CD1c-positive myeloid dendritic cell (primary cell): ENCODE results near the gene KCTD4.
"Not testable (repeated sequence)": the region's sequence is repeated elsewhere in the genome, so short reads cannot be mapped to it uniquely, and the experiment has no call there.

ENCODE experiments used
- DNase-seq: peaks from one replicate; pipeline ENCODE4 v3.0.0-alpha.2; 2016; ENCODE audit errors: extremely low spot score

Gene KCTD4

DNA sequence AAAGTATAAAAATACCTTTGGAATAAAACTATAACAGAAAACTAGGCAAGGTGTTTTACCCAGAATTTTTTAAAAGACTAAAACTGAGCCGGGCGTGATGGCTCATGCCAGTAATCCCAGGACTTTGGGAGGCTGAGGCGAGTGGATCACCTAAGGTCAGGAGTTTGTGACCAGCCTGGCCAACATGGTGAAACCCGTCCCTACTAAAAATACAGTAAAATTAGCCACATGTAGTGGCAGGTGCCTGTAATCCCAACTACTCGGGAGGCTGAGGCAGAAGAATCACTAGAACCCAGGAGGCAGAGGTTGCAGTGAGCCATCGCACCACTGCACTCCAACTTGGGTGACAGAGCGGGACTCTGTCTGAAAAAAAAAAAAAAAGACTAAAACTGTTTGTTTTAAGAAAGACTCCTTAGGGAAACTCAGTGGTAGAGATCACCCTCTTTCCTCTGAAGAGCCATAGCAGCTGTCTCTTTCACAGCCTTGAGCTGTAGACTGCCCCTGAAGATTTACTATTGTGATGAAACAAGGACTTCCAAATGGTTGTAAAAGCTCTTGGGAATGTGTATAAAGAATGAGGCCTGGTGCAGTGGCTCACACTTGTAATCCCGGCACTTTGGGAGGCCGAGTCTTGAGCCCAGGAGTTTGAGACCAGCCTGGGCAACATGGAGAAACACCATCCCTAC lies 14.7 kb upstream of the KCTD4 start:
- DNase-seq = no peak

DNA sequence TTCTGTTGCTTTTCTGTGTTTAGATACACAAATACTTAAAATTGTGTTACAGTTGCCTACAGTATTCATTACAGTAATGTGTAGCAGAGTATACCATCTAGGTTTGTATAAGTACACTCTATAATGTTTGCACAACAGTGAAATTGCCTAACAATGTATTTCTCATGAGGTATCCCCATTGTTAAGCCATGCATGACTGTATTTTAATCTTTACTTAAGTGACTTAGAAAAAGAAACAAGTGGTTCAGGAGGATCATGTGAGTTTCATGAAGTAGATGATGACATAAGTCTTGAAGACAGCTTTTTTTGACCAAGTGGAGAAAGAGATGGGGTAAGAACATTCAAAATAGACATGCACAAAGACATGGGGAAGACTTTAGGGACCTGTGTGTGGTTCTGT lies 8.4 kb upstream of the KCTD4 start:
- DNase-seq = no peak

DNA sequence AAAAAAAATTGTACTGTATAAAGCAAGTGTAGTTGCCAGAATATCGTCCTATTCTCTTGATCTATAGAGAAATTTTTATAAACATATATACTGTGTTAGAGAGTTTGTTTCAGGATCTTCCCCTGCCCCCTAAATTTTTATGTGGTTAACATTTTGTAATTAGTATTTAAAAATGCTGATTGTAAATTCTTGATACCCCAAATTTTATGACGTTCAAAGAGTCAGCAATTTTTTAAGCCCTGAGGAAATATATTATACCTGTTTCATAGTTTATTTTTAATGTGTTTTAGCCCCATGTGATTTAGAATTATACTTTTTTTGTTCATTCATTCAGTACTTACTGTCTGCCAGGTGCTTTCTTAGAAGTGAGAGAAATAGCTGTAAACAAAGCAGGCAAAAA lies 7.3 kb upstream of the KCTD4 start:
- DNase-seq = no peak

DNA sequence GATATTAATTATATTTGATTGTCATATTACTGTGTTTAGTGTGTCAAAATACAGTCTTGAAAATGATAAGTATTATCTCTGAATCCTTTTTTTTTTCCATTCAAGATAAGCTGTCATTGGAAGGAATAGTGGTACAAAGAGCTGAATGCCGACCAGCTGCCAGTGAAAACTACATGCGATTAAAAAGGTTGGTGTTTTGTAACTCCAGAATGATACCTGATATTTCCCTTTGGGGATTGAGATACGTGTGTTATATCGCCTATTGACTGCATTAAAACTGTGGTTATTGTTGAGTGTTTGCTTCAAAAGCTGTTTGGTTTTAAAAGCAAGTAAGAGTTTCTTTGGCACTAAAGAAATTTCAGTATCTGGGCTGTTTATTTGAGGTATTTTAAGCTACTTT lies 6.5 kb upstream of the KCTD4 start:
- DNase-seq = no peak

DNA sequence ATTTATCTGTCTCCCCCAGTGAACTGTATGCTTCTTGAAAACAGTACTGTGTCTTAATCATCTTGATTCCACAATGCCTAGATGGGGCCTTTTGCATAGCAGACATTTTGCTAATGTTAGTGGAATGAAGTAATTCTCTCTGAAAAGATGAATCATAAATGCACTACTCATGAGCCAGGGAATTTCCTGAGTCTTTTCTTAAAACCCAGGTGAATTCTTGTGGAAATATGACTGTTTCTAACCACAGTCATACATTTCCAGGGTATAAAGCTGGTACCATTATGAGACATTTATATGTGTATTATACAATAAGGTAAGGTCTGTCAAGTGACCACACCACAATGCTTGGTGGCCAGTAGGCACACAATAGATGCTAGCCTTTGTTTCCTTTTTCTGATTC lies 5.5 kb upstream of the KCTD4 start:
- peak; percentile 10 for DNase-seq

DNA sequence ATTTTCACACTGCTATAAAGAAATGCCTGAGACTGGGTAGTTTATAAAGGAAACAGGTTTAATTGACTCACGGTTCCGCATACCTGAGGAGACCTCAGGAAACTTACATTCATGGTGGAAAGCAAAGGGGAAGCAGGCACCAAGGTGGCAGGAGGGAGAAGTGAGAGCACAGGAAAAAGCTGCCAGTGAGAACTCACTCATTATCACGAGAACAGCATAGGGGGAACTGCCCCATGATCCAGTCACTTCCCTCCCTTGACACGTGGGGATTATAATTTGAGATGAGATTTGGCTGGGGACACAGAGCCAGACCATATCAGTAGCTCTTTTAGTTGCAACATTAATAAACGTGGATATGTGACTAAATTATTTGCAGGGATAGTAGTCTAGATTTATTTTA lies 4.3 kb upstream of the KCTD4 start:
- peak; percentile 42 for DNase-seq

DNA sequence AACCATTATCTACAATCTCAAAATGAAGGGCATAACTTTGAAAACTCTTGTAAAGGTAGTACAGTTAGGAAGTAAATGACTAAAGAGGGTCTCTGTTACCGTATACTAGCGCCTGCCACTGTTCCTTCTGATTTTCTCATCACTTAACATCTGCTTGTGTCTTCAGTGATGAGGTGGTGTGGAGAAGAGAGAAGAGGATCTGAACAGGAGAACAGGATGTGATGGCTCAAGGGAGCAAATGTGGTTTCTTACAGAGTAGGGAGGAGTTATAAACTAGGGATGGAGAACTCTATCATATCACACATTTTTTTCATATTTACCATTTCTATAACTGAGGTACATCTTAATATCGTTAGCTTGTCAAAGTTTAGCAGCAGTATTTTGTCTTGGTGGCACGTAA lies 1.1 kb downstream of the KCTD4 start:
- DNase-seq = no peak

DNA sequence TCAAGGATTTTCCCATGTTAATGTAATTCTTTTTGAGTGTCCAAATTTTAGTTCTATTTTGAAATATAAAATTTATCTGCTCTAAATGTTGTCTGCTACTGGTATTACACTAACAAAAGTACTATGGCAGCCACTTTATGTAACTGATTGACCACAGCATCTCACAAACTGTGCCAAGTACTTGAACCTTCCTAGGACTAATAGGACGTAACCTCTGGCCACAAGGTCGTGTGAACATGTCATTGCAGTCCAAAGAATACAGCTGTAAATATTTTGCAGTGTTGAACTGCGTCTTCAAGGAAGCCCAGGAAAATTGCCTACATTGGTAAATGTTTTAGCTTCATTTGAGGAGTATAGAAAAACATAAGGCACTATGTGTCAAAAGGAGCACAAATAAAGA lies 1.9 kb downstream of the KCTD4 start:
- no peak for DNase-seq

DNA sequence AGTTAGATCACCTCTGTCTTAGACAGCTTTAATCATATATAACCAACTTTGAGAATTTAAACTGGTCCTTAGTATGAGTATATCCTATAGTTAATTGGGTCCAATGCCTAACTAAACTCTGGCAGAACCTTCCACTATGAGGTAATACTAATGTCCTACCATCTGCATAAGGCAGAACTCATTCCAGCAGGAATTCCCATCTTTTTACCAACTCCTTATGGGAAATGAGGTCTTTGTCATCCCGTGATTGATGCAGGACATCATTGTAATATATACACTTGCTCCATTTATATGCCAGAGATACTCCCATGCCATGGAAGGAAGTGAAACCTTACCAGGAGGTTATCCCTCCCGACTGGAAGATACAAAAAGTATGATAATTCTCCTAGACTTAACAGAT lies 2.8 kb downstream of the KCTD4 start:
- DNase-seq = no peak

DNA sequence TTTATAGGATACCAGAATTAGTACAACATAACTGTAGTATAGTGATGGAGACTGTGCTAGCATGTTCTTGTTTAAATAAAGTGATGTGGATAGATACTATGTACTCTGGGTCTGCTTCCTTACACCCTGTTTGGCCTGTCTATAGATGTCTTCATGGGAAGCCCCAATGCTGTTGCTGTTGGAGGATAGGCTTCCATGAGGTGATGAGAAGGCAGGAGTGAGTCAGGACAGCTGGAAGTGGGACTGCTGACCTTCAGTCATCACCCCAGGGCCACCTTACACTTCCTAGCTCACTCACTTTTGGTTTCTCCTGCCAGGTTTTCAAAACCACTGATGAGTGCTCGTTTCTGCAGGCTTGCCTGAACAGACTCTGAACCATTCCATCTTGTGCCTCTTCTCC lies 4.2 kb downstream of the KCTD4 start:
- no peak for DNase-seq

DNA sequence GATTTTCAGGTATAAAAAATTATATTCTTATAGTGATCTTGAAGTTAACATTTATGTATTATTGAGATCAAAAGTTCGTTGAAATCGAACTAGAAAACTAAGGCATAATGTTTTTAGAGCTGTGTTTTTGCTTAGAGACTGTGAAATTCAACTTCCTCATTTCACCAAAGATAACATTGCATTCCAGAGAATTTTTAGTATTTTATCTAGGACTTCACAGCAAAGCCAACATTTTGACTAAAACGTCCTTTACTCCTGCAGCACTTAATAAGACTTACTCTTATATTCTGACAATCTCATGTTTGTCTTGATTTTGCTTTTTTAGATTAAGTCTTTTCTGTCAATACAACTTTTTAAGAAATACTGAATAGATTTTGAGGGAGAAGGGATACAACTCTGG lies 4.7 kb downstream of the KCTD4 start:
- peak; percentile 42 for DNase-seq

DNA sequence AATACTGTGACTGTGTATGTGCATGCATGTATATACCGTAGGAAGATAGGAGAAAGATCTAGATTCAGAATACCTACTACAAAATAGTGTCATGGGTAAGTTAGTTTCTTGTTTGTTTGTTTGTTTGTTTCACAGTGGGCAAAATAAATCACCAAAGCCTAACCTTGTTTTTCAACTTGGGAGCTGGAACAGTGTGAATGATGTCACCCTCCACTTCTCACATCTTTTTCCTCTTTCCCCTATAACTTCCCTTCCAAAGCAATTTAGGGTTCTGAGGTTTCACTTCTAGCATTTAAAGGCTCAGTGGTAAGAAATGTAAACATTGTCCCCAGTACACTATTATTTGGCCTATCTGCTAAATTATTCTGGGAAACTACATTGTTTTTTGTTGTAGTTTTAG lies 5.4 kb downstream of the KCTD4 start:
- peak; percentile 77 for DNase-seq

DNA sequence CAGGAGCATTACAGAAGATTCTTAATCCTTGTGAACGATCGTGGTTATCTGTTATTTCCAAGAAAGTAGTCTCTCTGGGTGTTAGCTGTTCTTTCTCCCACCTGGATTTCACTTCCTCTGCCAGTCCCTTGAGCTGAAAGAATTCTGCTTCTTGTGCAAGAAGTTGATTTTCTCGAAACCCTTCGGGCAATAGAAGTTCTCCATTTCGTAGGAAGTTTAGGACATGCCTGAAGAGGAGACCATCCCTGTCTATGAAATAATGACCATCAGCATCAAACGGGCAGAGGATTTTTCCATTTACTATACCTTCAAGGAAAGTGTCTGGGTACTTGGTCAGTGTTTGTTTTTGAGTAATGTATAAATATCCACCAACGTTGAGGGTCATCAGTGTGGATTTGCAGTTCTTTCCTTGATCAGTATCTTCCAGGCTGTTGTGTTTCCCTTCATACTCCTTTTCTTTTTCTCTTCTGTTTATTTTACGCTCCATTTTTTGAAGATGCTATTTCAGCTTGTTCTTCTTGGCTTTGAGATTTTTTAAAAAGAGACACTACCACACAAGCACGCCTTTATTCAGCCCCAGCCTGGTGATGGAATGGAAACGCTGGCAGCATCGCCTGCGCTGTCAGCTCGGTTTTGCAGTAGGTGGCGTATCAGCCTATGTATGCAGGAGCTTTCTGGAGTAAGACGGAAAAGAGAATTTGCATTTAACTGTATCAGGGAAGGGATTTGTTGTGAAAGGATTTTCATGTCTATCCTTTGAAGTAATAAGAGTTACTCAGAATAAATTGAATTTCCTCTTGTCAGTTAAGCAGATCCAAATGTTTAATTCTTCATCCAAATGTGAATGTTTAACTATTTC lies 6.5 kb downstream of the KCTD4 start:
- DNase-seq = peak; percentile 74

DNA sequence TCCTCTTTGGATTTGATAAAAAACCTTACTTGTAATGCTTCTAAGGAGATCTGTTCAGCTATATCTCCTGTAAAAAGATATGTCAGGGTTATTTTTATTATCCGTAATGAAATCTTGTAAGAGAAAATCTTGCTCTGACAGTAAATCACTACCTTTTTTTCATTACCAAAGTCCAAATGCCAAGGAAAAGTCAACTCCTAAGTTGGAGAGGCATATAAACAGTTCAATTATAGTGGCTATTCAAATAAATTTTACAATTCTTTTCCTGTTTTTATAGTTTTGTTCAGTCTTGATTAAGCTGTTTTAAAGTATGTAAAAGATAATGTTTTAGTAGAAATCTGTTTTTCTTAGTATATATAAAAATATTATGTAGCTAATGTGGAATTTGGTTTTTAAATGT lies 9.0 kb downstream of the KCTD4 start:
- no peak for DNase-seq

DNA sequence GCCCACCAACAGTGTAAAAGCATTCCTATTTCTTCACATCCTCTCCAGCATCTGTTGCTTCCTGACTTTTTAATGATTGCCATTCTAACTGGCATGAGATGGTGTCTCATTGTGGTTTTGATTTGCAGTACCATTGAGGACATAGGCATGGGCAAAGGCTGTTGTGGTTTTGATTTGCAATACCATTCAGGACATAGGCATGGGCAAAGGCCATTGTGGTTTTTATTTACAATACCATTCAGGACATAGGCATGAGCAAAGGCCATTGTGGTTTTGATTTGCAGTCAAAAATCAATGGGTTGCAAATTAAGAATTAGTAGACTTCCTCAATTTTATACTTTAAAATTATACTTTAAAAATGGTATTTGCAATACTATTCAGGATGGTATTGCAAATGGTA lies 11.3 kb downstream of the KCTD4 start:
- not testable (repeated sequence) for DNase-seq

DNA sequence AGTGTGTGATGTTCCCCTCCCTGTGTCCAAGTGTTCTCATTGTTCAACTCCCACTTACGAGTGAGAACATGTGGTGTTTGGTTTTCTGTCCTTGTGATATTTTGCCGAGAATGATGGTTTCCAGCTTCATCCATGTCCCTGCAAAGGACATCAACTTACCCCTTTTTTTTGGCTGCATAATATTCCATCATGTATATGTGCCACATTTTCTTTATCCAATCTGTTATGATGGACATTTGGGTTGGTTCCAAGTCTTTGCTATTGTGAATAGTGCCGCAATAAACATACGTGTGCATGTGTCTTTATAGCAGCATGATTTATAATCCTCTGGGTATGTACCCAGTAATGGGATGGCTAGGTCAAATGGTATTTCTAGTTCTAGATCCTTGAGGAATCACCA lies 11.8 kb downstream of the KCTD4 start:
- not testable (repeated sequence) for DNase-seq

DNA sequence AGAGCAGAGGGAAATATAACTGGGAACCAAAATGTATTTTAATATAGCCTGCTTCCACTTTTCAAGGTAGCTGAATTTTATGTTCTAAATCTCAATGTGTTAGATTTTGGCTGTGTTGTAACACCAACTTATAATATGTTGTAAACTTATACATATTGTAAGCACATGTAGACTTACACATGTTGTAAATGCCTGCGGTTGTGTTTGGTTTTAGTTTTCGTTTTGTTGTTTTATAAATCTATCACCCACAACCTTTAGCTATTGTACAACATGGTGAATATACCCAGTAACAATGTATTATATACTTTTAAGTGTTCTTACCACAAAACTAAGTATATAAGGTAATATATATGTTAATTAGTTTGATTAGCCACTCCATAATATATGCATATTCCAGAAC lies 15.6 kb downstream of the KCTD4 start:
- no peak for DNase-seq

DNA sequence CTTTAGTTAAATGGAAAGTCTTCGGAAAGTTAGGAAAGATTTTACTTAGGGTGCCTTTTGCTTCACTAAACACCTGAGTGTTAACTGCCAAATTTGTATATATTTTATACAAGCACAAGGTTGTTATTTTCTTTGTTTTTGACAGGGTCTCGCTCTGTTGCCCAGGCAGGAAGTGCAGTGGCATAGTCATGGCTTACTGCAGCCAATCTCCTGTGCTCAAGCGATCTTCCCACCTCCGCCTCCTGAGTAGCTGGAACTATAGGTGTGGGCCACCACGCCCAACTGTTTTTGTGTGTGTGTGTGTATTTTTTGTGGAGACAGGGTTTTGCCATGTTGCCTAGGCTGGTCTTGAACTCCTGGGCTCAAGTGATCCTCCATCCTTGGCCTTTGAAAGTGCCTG lies 16.2 kb downstream of the KCTD4 start:
- no peak for DNase-seq

DNA sequence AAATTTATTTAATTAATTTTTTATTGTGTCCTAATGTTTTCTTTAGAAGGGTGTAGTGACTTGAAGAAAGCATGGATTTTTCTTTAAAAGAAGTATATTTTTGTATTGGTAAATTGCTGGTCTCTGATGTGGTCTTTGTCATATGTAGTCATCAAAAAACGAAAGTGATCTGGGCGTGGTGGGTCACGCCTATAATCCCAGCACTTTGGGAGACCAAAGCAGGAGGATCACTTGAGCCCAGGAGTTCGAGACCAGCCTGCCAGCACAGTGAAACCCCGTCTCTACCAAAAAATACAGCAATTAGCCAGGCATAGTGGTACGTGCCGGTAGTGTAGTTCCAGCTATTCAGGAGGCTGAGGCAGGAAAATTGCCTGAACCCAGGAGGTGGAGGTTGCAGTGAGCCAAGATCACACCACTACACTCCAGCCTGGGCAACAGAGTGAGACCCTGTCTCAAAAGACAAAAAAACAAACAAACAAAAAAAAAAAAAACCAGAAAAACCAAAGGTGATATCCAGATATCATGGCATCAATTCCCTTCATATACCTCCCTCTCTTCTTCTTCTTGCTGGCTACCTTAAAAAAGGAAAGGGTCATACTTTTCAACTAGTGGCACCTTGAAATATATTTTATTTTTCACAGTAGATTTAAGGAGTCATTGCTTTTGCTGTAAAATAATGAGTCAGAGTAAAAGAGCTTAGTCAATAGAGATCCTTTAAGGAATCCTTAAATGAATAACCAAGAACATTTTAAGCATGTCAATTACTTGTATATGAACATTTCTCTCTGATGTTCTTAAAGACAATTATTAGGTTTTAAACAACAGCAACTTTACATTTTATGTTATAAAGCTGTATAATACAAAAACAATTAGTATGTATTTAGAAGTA lies 19.9 kb downstream of the KCTD4 start:
- DNase-seq = no peak

DNA sequence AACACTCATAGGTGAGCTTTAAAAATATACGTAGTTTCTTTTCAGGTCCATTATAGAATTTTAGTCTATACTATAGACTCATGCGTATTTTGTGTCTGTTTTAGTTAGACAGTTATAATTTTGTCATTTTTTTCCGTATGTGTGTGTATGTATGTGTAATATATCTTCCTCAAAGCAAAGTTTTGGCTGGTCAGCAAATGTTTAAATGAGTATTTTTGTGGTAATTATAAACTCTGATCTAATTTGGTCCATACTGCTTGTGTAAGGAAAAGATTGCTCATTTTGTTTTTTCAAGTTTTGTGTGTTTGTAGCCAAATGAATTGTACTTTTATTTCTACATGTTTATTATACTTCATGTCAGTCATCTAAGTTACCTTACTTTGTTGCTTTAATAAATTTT lies 20.5 kb downstream of the KCTD4 start:
- DNase-seq = no peak

DNA sequence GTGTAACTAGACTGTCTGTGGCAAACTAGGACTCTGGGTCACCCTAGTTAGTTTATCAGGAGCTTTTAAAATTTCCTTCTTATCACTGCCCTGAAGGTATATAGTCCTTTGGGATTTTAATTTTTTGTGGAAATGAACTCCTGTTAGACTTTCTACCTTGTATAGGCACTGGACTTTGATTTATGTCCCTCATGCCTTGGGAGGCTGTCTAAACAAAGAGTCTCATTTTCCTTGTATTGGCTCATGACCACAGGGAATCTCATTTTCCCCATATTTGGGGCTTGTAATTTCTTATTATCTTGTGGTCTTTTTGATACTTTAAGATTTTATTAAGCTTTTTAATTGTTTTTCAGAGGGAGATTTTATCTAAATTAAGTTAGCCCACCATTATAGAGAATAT lies 21.4 kb downstream of the KCTD4 start:
- no peak for DNase-seq

DNA sequence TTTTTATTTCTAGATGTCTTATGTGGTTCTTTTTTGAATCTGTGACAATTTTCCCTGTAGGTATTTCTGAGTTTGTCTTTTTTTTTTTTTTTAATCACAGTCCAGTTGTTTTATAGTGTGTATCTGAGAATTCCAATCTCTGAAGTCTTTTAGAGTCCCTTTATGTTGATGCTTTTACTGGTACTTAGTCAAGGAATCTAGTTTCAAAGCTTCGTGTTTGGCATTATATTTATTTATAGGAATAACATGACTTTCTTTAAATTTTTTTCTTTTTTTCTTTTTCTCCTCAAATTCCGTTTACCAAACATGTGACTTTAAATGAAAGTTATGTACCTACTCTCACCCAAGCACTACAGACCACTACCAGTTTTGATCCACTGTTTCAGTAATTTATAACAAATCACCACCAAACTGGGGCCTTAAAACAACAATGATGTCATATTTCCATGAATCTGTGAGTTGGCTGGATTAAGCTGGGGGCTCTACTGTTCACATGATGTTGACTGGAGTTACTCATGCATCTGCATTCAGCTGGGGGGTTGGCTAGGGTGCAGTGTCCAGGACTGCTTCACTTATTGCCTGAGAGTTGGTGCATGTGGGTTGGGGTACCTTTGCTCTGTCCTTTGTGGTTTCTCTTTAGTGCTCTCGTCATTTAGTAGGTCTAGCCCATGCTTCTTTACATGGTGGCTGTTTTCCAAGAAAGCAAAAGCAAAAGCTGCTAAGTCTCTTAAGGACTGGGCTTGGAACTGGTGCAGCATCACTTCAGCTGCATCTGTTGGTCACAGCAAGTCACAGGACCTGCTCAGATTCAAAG lies 22.3 kb downstream of the KCTD4 start:
- DNase-seq = no peak
